A549 (cell line): ENCODE measurements around the gene MAFF. TPM values are rescaled to one million over a fixed set of nuclear protein-coding genes. Genes with fewer than 3 reads are reported as not detected.

Source experiments
- ATAC-seq, 2 experiments: fragments of 200-7000 bp in 1 of 2; fragments of >200 bp in 1 of 2; cut with Nextera tagmentation in 1 of 2; cut with Tn5 transposase in 1 of 2; 3 replicates each; pipeline versions ENCODE4 v1.8.0 to v1.9.1; 2018 to 2020; ENCODE audit warnings: mild to moderate bottlenecking in 1 of 2, moderate library complexity in 1 of 2
- CTCF ChIA-PET: fragments of 300-600 bp; sonication (Branson Sonifier 250); formaldehyde crosslinking; extraction: SDS; loops from one replicate; lab custom pipeline; 2021; ENCODE audit warnings: antibody characterized with exemption, inconsistent platforms; lab: Yijun Ruan, JAX
- POLR2A ChIA-PET: fragments of 350-600 bp; formaldehyde crosslinking; extraction: SDS; loops from one replicate; lab custom pipeline; 2021; ENCODE audit warnings: antibody characterized with exemption, inconsistent platforms; lab: Yijun Ruan, JAX
- DNase-seq, 2 experiments: peaks; one replicate each; pipeline versions ENCODE4 v3.0.0 to v3.0.0-alpha.2; 2011 to 2016; ENCODE audit warnings: low read depth in 1 of 2, low spot score in 1 of 2
- FAIRE-seq: peaks from 2 replicates; lab custom pipeline; 2011; peaks lifted over from hg19 to GRCh38; lab: Jason Lieb, UNC
- H3K27ac ChIP-seq, 2 experiments: fragments of >200 bp; sonication (Bioruptor Twin); formaldehyde crosslinking; 3 replicates each; pipeline ENCODE4 v1.5.1; 2016 to 2017
- H3K4me1 ChIP-seq: fragments of >200 bp; sonication (Bioruptor Twin); formaldehyde crosslinking; 3 replicates; pipeline ENCODE4 v1.6.1; 2016
- H3K4me2 ChIP-seq: fragments of >200 bp; sonication (Bioruptor Twin); formaldehyde crosslinking; 3 replicates; pipeline ENCODE4 v1.6.1; 2016
- H3K4me3 ChIP-seq: fragments of >200 bp; sonication (Bioruptor Twin); formaldehyde crosslinking; 3 replicates; pipeline ENCODE4 v1.5.1; 2016
- H3K9me3 ChIP-seq: fragments of >200 bp; sonication (Bioruptor Twin); formaldehyde crosslinking; 3 replicates; pipeline ENCODE4 v1.6.1; 2016
- BCL3 ChIP-seq: fragments of >200 bp; sonication (Bioruptor Twin); formaldehyde crosslinking; IDR thresholded peaks from 3 replicates; pipeline ENCODE4 v1.6.1; 2016
- E2F6 ChIP-seq: IDR thresholded peaks from 2 replicates; pipeline ENCODE4 v1.6.1; 2012; ENCODE audit warnings: low read depth, borderline replicate concordance
- EP300 ChIP-seq, 2 experiments: fragments of >200 bp; sonication (Bioruptor Twin); formaldehyde crosslinking; IDR thresholded peaks; 2 replicates in 1 of 2; 3 replicates in 1 of 2; pipeline ENCODE4 v1.6.1; 2016 to 2017
- HOXA7 ChIP-seq: fragments of 250-450 bp; sonication (Bioruptor Pico); IDR thresholded peaks from 2 replicates; pipeline ENCODE4 v1.5.0; 2020; ENCODE audit warnings: mild to moderate bottlenecking, moderate library complexity
- HOXB13 ChIP-seq: fragments of 250-450 bp; sonication (Bioruptor Pico); IDR thresholded peaks from 2 replicates; pipeline ENCODE4 v1.5.0; 2020; ENCODE audit warnings: low read depth, mild to moderate bottlenecking, moderate library complexity
- HOXB5 ChIP-seq: fragments of 250-450 bp; sonication (Bioruptor Pico); IDR thresholded peaks from 2 replicates; pipeline ENCODE4 v1.5.0; 2020; ENCODE audit warnings: mild to moderate bottlenecking, moderate library complexity
- JUN ChIP-seq, 2 experiments: fragments of >200 bp; sonication (Bioruptor Twin); formaldehyde crosslinking; IDR thresholded peaks; 2 replicates in 1 of 2; 3 replicates in 1 of 2; pipeline ENCODE4 v1.6.1; 2016 to 2017
- JUNB ChIP-seq: fragments of >200 bp; sonication (Bioruptor Twin); formaldehyde crosslinking; IDR thresholded peaks from 2 replicates; pipeline ENCODE4 v1.6.1; 2016
- KDM1A ChIP-seq: fragments of 200-600 bp; sonication (generic); IDR thresholded peaks from 2 replicates; pipeline ENCODE4 v1.6.1; 2016; ENCODE audit warnings: low read depth, mild to moderate bottlenecking
- MAX ChIP-seq: IDR thresholded peaks from 2 replicates; pipeline ENCODE4 v1.6.1; 2012
- MAZ ChIP-seq: fragments of 150-350 bp; IDR thresholded peaks from 2 replicates; pipeline ENCODE4 v1.6.1; 2014; ENCODE audit warnings: antibody characterized with exemption, low read depth, low read length, borderline replicate concordance
- NFE2L2 ChIP-seq: fragments of 150-350 bp; conservative IDR thresholded peaks from 2 replicates; pipeline ENCODE4 v1.6.1; 2014; ENCODE audit warnings: low read length
- NR3C1 ChIP-seq: fragments of >200 bp; sonication (Bioruptor Twin); formaldehyde crosslinking; IDR thresholded peaks from 3 replicates; pipeline ENCODE4 v1.6.1; 2017
- POLR2AphosphoS2 ChIP-seq: conservative IDR thresholded peaks from 2 replicates; pipeline ENCODE4 v1.6.1; 2012; ENCODE audit warnings: low read length, improper control_type of control experiment, inconsistent platforms
- REST ChIP-seq: fragments of 200-600 bp; sonication (generic); IDR thresholded peaks from 2 replicates; pipeline ENCODE4 v1.6.1; 2016; ENCODE audit warnings: antibody characterized with exemption, mild to moderate bottlenecking, moderate library complexity
- RFX5 ChIP-seq: fragments of 450-650 bp; IDR thresholded peaks from 2 replicates; pipeline ENCODE4 v1.7.1; 2014; ENCODE audit warnings: antibody characterized with exemption, mild to moderate bottlenecking, moderate library complexity
- TFCP2L1 ChIP-seq: fragments of 250-450 bp; sonication (Bioruptor Pico); IDR thresholded peaks from 2 replicates; pipeline ENCODE4 v1.5.0; 2021; ENCODE audit warnings: mild to moderate bottlenecking
- TP53 ChIP-seq: fragments of 250-450 bp; sonication (Bioruptor Pico); IDR thresholded peaks from 2 replicates; pipeline ENCODE4 v1.5.0; 2021; ENCODE audit warnings: mild to moderate bottlenecking, moderate library complexity
- USF2 ChIP-seq: fragments of 450-650 bp; IDR thresholded peaks from 2 replicates; pipeline ENCODE4 v1.6.1; 2014; ENCODE audit warnings: antibody characterized with exemption
- ZFP36 ChIP-seq: fragments of 450-650 bp; IDR thresholded peaks from 2 replicates; pipeline ENCODE4 v1.6.1; 2014; ENCODE audit warnings: borderline replicate concordance; ENCODE audit not compliant: partially characterized antibody
- ZSCAN20 ChIP-seq: fragments of 250-450 bp; sonication (Bioruptor Pico); IDR thresholded peaks from 2 replicates; pipeline ENCODE4 v1.8.0; 2022; ENCODE audit warnings: mild to moderate bottlenecking, moderate library complexity
- WGBS: methylation state at CpG from one replicate; pipeline ENCODE4 v1.1.6; 2017; ENCODE audit errors: missing lambda C conversion rate; 5-methylcytosine and 5-hydroxymethylcytosine counted together
- polyA plus RNA-seq, 4 experiments: library from polyadenylated mRNA; depleted of rRNA in 3 of 4; stranded (reverse); fragments of >200 nt; fragmentation: RNase III in 1 of 4; extraction: RNeasy Plus Mini Kit Qiagen cat#74134 plus additional on column Dnase treatment in 1 of 4; gene quantifications; 2 replicates in 3 of 4; 3 replicates in 1 of 4; pipeline ENCODE4 v1.2.3, GENCODE V29; 2011 to 2017

The MAFF gene
- polyA plus RNA-seq, 2 of the 4 experiments (the other 2 are of a cell fraction): 3.2 to 4.0 TPM

- 94% methylated on average over 2 of the region's 4 CpGs for WGBS
- Histone ChIP-seq H3K27ac (no peak overlapping the region; a peak in 1 of 6 replicates), H3K4me3 (no peak overlapping the region), H3K4me2 (no peak overlapping the region), H3K4me1 (0 out of 3 replicates have a peak, but pooled peaks cover 6% of the 10 kb centered on the region), H3K9me3 (no peaks in the 10 kb centered on the region)
- CTCF ChIA-PET: no interaction called here
- ATAC-seq (no peak), FAIRE-seq (no peak), DNase-seq (no peak)
- POLR2A ChIA-PET: no interaction called here
- TF ChIP-seq KDM1A (no peak), TP53 (CRISPR knock-in tag) (no peak), TFCP2L1 (no peak), MAZ (no peak)
Observed at GRCh38 chr22:38257650-38258250, 56.0 kb downstream of the MAFF start.

- H3K4me3 ChIP-seq: no peak overlapping the region
- WGBS: 87% methylated on average over 8 of the region's 8 CpGs
- POLR2A ChIA-PET: no interaction called here
- CTCF ChIA-PET: interaction anchor here (0.6 kb wide), 1 partner anchor 61 kb away, joined by 4 read pairs; no protein-coding TSS in a partner anchor
- H3K4me2 ChIP-seq: no peak overlapping the region
- no peaks in the 10 kb centered on the region for H3K9me3 ChIP-seq
- H3K4me1 ChIP-seq: 0 out of 3 replicates have a peak, but pooled peaks cover 6% of the 10 kb centered on the region
- no peak overlapping the region for H3K27ac ChIP-seq
- ATAC-seq (no peak), FAIRE-seq (no peak), DNase-seq (no peak)
- TF ChIP-seq ZFP36 (no peak), JUN (IDR thresholded peaks at IDR 0.05) (no peak), HOXB5 (no peak), HOXA7 (CRISPR knock-in tag) (no peak), REST (no peak), ZSCAN20 (CRISPR knock-in tag) (no peak), RFX5 (no peak), MAX (no peak), NFE2L2 (no peak), JUNB (no peak), BCL3 (no peak), NR3C1 (no peak), USF2 (no peak), EP300 (IDR thresholded peaks at IDR 0.05) (no peak), POLR2AphosphoS2 (no peak), MAZ (no peak), E2F6 (no peak), HOXB13 (CRISPR knock-in tag) (no peak)
Observed at GRCh38 chr22:38258895-38259294, 57.1 kb downstream of the MAFF start.
